Measurements from ENCODE around the gene LRRIQ4.

LRRIQ4 gene

DNA sequence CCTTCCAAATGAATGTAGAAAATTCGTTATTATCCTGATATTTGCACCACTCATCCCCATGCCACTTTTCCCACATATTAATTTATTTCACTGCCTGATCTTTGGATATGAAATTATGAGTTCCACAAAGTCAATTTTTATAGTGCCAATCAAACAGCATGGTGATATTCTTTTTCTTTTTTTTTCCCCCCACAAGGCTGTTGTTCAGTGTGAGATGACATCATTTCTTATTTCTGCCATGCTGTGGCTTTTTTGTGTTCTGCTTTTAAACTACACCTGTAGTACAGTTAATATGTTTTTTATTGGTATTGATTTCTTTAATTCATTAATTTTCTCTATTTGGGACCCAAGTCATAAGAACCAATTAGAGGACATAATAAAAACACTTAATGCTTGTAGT is 24.9 kb upstream of the LRRIQ4 start:
- TF ChIP-seq, protein P1, sequence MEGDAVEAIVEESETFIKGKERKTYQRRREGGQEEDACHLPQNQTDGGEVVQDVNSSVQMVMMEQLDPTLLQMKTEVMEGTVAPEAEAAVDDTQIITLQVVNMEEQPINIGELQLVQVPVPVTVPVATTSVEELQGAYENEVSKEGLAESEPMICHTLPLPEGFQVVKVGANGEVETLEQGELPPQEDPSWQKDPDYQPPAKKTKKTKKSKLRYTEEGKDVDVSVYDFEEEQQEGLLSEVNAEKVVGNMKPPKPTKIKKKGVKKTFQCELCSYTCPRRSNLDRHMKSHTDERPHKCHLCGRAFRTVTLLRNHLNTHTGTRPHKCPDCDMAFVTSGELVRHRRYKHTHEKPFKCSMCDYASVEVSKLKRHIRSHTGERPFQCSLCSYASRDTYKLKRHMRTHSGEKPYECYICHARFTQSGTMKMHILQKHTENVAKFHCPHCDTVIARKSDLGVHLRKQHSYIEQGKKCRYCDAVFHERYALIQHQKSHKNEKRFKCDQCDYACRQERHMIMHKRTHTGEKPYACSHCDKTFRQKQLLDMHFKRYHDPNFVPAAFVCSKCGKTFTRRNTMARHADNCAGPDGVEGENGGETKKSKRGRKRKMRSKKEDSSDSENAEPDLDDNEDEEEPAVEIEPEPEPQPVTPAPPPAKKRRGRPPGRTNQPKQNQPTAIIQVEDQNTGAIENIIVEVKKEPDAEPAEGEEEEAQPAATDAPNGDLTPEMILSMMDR (IDR thresholded peaks at IDR 0.05) = no peak
- H3K4me1 ChIP-seq = peaks cover 3% of the 10 kb centered on the region
- no peak overlapping the region for H3K27ac ChIP-seq
- no peaks in the 10 kb centered on the region for H3K9me3 ChIP-seq (ENCODE audit: control insufficient read depth, low read length)
- H3K9ac ChIP-seq = no peak overlapping the region
- no peak overlapping the region for H3K4me3 ChIP-seq (ENCODE audit: low read depth, low read length)
- no peak overlapping the region for H2AFZ ChIP-seq
- H3K4me2 ChIP-seq (ENCODE audit: low read length) = no peak overlapping the region
- no peaks in the 10 kb centered on the region for H3K27me3 ChIP-seq (ENCODE audit: control insufficient read depth, insufficient read depth, low read length)
- H3K36me3 ChIP-seq (ENCODE audit: control insufficient read depth, insufficient read depth, low read length) = no peaks in the 10 kb centered on the region
- H3K79me2 ChIP-seq = no peaks in the 10 kb centered on the region

DNA sequence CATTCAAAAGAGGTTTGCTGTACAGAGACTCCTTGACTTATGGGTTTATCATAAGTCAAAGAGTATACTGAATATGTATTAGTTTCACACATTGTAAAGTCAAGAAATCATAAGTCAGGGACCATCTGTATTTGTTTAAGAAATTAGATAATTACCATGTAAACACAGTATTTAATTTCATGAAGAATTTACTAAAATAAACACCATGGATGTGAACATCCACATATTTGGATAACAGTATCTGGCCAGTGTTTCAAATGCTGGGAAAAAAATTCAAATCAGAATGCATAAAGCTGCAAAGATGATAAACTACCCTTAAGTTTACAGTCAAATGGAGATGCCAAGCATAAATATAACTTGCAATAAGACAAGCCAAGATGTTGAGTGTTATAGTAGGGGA is 22.5 kb upstream of the LRRIQ4 start:
- TF ChIP-seq, protein P1 (IDR thresholded peaks at IDR 0.05) = no peak
- H3K4me3 ChIP-seq (ENCODE audit: low read depth, low read length) = no peak overlapping the region
- H3K9ac ChIP-seq = no peak overlapping the region
- H3K27ac ChIP-seq = no peak overlapping the region
- H3K79me2 ChIP-seq = no peaks in the 10 kb centered on the region
- no peaks in the 10 kb centered on the region for H3K9me3 ChIP-seq (ENCODE audit: control insufficient read depth, low read length)
- no peaks in the 10 kb centered on the region for H3K27me3 ChIP-seq (ENCODE audit: control insufficient read depth, insufficient read depth, low read length)
- no peaks in the 10 kb centered on the region for H3K36me3 ChIP-seq (ENCODE audit: control insufficient read depth, insufficient read depth, low read length)
- no peak overlapping the region for H3K4me2 ChIP-seq (ENCODE audit: low read length)
- no peak overlapping the region for H2AFZ ChIP-seq
- H3K4me1 ChIP-seq = peaks cover 3% of the 10 kb centered on the region

DNA sequence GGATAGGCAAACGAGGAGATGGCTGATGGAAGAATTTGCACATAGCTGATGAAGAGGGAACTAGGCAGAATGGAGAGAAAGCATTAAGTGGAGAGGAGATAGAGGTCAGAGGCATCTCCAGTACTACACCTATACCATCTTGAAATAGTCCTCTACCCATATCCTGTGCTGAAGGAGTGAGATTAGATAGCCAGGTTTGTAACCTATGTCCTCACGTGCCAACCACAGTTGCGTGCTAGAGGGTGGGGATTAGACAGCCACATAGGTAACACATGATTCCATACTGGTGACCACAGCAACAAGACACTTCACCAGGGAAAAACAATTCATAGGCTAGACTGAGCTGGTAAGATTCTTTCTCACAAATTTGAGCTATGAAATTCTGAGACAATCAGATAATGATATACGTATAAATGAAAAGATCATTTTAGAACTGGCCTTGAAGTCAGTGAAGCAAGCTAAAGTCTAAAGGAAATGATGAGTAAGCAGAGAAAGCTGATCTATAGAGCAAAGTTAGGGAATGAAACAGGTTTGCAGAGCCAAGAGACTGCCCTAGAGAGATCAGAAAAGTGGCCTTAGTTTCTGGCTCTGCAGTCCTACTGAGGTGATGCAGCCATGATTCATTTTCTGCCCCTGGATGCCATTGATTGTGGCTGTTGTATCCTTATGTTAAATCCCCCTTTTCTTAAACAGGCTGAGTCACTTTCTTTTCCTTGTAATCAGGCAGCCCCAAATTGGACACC is 21.8 kb upstream of the LRRIQ4 start:
- H3K36me3 ChIP-seq (ENCODE audit: control insufficient read depth, insufficient read depth, low read length) = no peaks in the 10 kb centered on the region

GRCh38 chr3:169792359-169792758 is 20.3 kb upstream of the LRRIQ4 start:
- H3K4me3 ChIP-seq (ENCODE audit: low read depth, low read length) = no peak overlapping the region
- H3K4me2 ChIP-seq (ENCODE audit: low read length) = no peak overlapping the region
- no peak overlapping the region for H3K27ac ChIP-seq
- H3K9ac ChIP-seq = no peak overlapping the region
- H3K36me3 ChIP-seq (ENCODE audit: control insufficient read depth, insufficient read depth, low read length) = no peaks in the 10 kb centered on the region
- peaks cover 3% of the 10 kb centered on the region for H3K4me1 ChIP-seq
- no peaks in the 10 kb centered on the region for H3K27me3 ChIP-seq (ENCODE audit: control insufficient read depth, insufficient read depth, low read length)
- no peaks in the 10 kb centered on the region for H3K79me2 ChIP-seq
- no peak overlapping the region for H2AFZ ChIP-seq
- H3K9me3 ChIP-seq (ENCODE audit: control insufficient read depth, low read length) = no peaks in the 10 kb centered on the region
- TF ChIP-seq, protein P1 (IDR thresholded peaks at IDR 0.05) = no peak

More for the DNA sequence above, 21.8 kb upstream of the LRRIQ4 start:
- no peak overlapping the region for H3K4me3 ChIP-seq (ENCODE audit: low read depth, low read length)
- no peak overlapping the region for H3K9ac ChIP-seq
- no peak overlapping the region for H2AFZ ChIP-seq
- H3K9me3 ChIP-seq (ENCODE audit: control insufficient read depth, low read length) = no peaks in the 10 kb centered on the region
- TF ChIP-seq, protein P1 (IDR thresholded peaks at IDR 0.05) = no peak
- no peak overlapping the region for H3K4me2 ChIP-seq (ENCODE audit: low read length)
- H3K27ac ChIP-seq = no peak overlapping the region
- no peaks in the 10 kb centered on the region for H3K79me2 ChIP-seq
- no peaks in the 10 kb centered on the region for H3K27me3 ChIP-seq (ENCODE audit: control insufficient read depth, insufficient read depth, low read length)
- H3K4me1 ChIP-seq = peaks cover 3% of the 10 kb centered on the region

GRCh38 chr3:169804681-169805080 is 8.0 kb upstream of the LRRIQ4 start:
- Histone ChIP-seq H3K4me2 (ENCODE audit: low read length) (no peak overlapping the region), H3K36me3 (ENCODE audit: control insufficient read depth, insufficient read depth, low read length) (no peaks in the 10 kb centered on the region), H3K27ac (no peak overlapping the region), H2AFZ (no peak overlapping the region), H3K79me2 (no peaks in the 10 kb centered on the region), H3K9ac (no peak overlapping the region), H3K9me3 (ENCODE audit: control insufficient read depth, low read length) (no peaks in the 10 kb centered on the region), H3K27me3 (ENCODE audit: control insufficient read depth, insufficient read depth, low read length) (no peaks in the 10 kb centered on the region), H3K4me1 (no peaks in the 10 kb centered on the region), H3K4me3 (ENCODE audit: low read depth, low read length) (no peak overlapping the region)
- TF ChIP-seq, protein P1 (IDR thresholded peaks at IDR 0.05) = no peak
